Omental fat pad (tissue), 4 donors: ENCODE results near the gene LSG1. TPM values are rescaled to one million over a fixed set of nuclear protein-coding genes. Genes with fewer than 3 reads are reported as not detected.

Source experiments
- ATAC-seq: fragments of 150-250 bp; one replicate; pipeline ENCODE4 v1.9.1; 2016; ENCODE audit warnings: mild to moderate bottlenecking, moderate library complexity; ENCODE audit not compliant: low FRiP score
- DNase-seq: peaks from one replicate; pipeline ENCODE4 v3.0.0-alpha.2; 2019; ENCODE audit warnings: low spot score
- CTCF ChIP-seq, 3 donors: fragments of 450-650 bp; IDR thresholded peaks; one replicate each; pipeline ENCODE4 v1.5.1; 2016 to 2017; ENCODE audit warnings: antibody characterized with exemption in 3 of 3, mild to moderate bottlenecking in 3 of 3, moderate library complexity in 2 of 3
- small RNA-seq: library from RNA; depleted of rRNA; stranded (forward); fragments of <200 nt; gene quantifications from one replicate; pipeline ENCODE3, GENCODE V24; 2016
- total RNA-seq, 4 donors: library from RNA; depleted of rRNA; stranded (reverse); fragments of >200 nt; gene quantifications; one replicate each; pipeline ENCODE4 v1.1.0, GENCODE V29; 2016

Gene LSG1
- total RNA-seq, 4 donors from 2014 or later = 34.4 to 82.5 (median 35.2) TPM

GRCh38 chr3:194604126-194604525 is 67.9 kb downstream of the LSG1 start:
- no peak for TF ChIP-seq CTCF (IDR thresholded peaks at IDR 0.05)
- ATAC-seq = no peak
- no peak for DNase-seq

- TF ChIP-seq CTCF (IDR thresholded peaks at IDR 0.05) = no peak
- ATAC-seq (no peak), DNase-seq (no peak)
These were observed 69.3 kb downstream of the LSG1 start for GRCh38 chr3:194602669-194603171.

- no peak for ATAC-seq
- TF ChIP-seq CTCF (IDR thresholded peaks at IDR 0.05) = no peak
- no peak for DNase-seq
These were observed 73.0 kb downstream of the LSG1 start for GRCh38 chr3:194598771-194599557.

GRCh38 chr3:194596906-194597305 is 75.1 kb downstream of the LSG1 start:
- ATAC-seq (no peak), DNase-seq (no peak)
- no peak for TF ChIP-seq CTCF (IDR thresholded peaks at IDR 0.05)

- TF ChIP-seq CTCF (IDR thresholded peaks at IDR 0.05) = no peak
- no peak for DNase-seq
- peak; percentile 52 for ATAC-seq
These were observed 78.9 kb downstream of the LSG1 start for GRCh38 chr3:194592798-194593752.

Small RNA genes within 50 kb of the gene (small RNA-seq; reads per million reads assigned to genes)
- gene AC046143.2 = not detected

Other genes starting within 250 kb of the LSG1 start
- gene ATP13A3, start 185.2 kb downstream of the LSG1 start, total RNA-seq = 100 to 1,000 TPM; 124 to 638 (median 294) TPM
- gene TMEM44, start 38.8 kb downstream of the LSG1 start, total RNA-seq = 10 to 100 TPM in 1 of 4 donors, 1 to 10 TPM in 3; 3.3 to 26.8 (median 7.5) TPM
- 10 to 100 TPM; 13.0 to 59.3 (median 31.7) TPM for gene FAM43A, start 13.7 kb upstream of the LSG1 start, total RNA-seq